ENCODE measurements around the gene TCEAL3. TPM values are rescaled to one million over a fixed set of nuclear protein-coding genes. Genes with fewer than 3 reads are reported as not detected.
"Not testable (repeated sequence)": the region's sequence is repeated elsewhere in the genome, so short reads cannot be mapped to it uniquely, and the experiment has no call there.

Gene TCEAL3
- total and polyA plus RNA-seq, 5 experiments from 2014 or later = 7.4 to 11.9 (median 9.1) TPM

DNA sequence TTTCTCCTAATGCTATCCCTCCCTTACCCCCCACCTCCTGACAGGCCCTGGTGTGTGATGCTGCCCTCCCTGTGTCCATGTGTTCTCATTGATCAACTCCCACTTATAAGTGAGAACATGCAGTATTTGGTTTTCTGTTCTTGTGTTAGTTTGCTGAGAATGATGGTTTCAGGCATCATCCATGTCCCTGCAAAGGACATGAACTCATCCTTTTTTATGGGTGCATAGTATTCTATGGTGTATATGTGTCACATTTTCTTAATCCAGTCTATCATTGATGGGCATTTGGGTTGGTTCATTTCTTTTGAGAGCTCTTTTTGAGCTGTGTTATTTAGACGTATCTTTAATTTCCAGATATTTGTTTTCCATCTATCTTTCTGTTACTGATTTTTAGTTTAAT is 15.5 kb upstream of the TCEAL3 start:
- H3K4me3 Mint-ChIP-seq, DNase-seq, H3K4me1 Mint-ChIP-seq, H3K27me3 Mint-ChIP-seq, ATAC-seq, H3K27ac Mint-ChIP-seq, H3K36me3 Mint-ChIP-seq, POLR2A ChIA-PET: not testable (repeated sequence)
- peaks cover 0 to 11% (median 0%) of the 10 kb centered on the region in 9 donors for H3K9me3 Mint-ChIP-seq

- peaks cover 0 to 11% (median 0%) of the 10 kb centered on the region in 9 donors for H3K9me3 Mint-ChIP-seq
- H3K4me1 Mint-ChIP-seq, ATAC-seq, H3K27me3 Mint-ChIP-seq, H3K36me3 Mint-ChIP-seq, H3K27ac Mint-ChIP-seq, POLR2A ChIA-PET, DNase-seq, H3K4me3 Mint-ChIP-seq: not testable (repeated sequence)
Observed at GRCh38 chrX:103595202-103595601, 12.6 kb upstream of the TCEAL3 start.

DNA sequence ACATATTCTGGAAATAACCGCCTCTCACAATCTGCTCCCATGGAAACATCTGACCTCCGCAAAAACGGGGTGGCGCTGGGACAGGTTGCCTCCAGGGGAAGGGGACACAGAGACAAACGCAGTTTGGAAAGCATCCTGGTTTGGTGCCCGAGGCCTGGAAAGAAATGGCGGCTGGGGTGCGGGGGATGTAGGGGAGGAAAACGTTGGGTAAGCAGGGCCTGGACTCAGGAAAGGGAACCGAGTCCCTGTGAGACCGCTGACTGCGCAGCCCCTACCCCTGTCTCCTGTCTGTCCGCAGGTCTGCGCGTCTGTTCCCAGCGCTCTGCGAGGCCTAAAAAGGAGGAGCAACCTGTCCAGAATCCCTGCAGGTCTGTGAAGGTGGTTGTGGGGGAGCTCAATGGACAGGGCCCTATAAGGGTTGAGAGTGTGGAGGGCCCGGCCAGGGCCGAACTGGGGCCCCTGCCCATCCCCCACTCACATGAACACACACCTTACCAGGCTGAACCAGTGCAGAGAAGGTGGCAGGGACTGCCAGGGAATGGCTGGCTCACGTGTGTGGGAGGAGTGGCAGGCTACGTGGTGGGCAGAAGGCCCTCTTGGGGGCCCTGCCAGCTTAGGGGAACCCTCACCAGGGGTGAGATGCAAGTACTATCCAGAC is 672 bp downstream of the TCEAL3 start:
- DNase-seq = no peak
- peaks cover 7 to 15% (median 9%) of the 10 kb centered on the region in 4 donors for H3K4me1 Mint-ChIP-seq
- H3K27me3 Mint-ChIP-seq = no peaks in the 10 kb centered on the region
- peak in 1 of 2 donors; percentile 6 for ATAC-seq
- peaks cover 0 to 4% (median 0%) of the 10 kb centered on the region in 9 donors for H3K9me3 Mint-ChIP-seq
- POLR2A ChIA-PET = interaction anchor here (1.3 kb wide), 1 partner anchor 78 kb away, joined by 5 read pairs; the partner anchor contains the start of gene MORF4L2
- H3K4me3 Mint-ChIP-seq = peak overlapping the region; percentile 78 to 93 (median 84)
- H3K27ac Mint-ChIP-seq = peak overlapping the region in 9 of 10 donors; percentile 84 to 95 (median 92)
- H3K36me3 Mint-ChIP-seq = peaks cover 0 to 2% (median 0%) of the 10 kb centered on the region in 3 donors

DNA sequence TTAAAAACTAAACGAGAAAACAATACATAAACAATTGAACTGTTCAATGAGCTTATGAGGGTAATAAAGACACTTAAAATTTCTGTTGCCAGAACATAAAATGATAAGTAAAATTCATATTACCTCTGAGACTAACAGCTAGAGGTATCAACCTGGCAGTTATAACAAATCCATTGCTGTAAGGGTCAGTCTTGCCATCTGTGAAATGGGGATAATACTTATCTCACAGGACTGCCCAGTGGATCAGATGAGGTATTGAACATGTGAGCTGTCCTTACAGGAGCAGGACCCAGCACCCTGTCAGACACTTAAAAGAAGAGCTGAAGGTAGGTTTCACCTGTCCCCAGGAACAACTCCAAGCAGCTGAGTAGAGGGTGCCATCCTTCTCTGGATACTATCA is 2.5 kb downstream of the TCEAL3 start:
- Mint-ChIP-seq H3K27ac (peak overlapping the region in 3 of 10 donors; percentile 25 to 77 (median 25)), H3K27me3 (no peaks in the 10 kb centered on the region), H3K4me1 (peaks cover 7 to 15% (median 9%) of the 10 kb centered on the region in 4 donors), H3K9me3 (peaks cover 0 to 4% (median 0%) of the 10 kb centered on the region in 9 donors), H3K4me3 (peak overlapping the region in 4 of 10 donors; percentile 37 to 59 (median 50)), H3K36me3 (peaks cover 0 to 2% (median 0%) of the 10 kb centered on the region in 3 donors)
- POLR2A ChIA-PET = interaction anchor here (0.5 to 0.8 kb wide), 2 partner anchors 19 to 77 kb away, joined by 3 to 5 read pairs; partner anchors contain the start of gene TCEAL1
- ATAC-seq (no peak), DNase-seq (no peak)

GRCh38 chrX:103613362-103613890 is 5.7 kb downstream of the TCEAL3 start:
- no peak overlapping the region for H3K4me3 Mint-ChIP-seq
- H3K9me3 Mint-ChIP-seq = no peaks in the 10 kb centered on the region
- DNase-seq (no peak), ATAC-seq (no peak)
- H3K36me3 Mint-ChIP-seq = peaks cover 0 to 4% (median 0%) of the 10 kb centered on the region in 3 donors
- POLR2A ChIA-PET = no interaction called here
- peaks cover under 1 to 9% (median 3%) of the 10 kb centered on the region in 4 donors for H3K4me1 Mint-ChIP-seq
- no peaks in the 10 kb centered on the region for H3K27me3 Mint-ChIP-seq
- H3K27ac Mint-ChIP-seq = no peak overlapping the region

- H3K4me3 Mint-ChIP-seq = no peak overlapping the region
- DNase-seq = no peak
- POLR2A ChIA-PET = no interaction called here
Observed at GRCh38 chrX:103614999-103615398, 7.2 kb downstream of the TCEAL3 start.

DNA sequence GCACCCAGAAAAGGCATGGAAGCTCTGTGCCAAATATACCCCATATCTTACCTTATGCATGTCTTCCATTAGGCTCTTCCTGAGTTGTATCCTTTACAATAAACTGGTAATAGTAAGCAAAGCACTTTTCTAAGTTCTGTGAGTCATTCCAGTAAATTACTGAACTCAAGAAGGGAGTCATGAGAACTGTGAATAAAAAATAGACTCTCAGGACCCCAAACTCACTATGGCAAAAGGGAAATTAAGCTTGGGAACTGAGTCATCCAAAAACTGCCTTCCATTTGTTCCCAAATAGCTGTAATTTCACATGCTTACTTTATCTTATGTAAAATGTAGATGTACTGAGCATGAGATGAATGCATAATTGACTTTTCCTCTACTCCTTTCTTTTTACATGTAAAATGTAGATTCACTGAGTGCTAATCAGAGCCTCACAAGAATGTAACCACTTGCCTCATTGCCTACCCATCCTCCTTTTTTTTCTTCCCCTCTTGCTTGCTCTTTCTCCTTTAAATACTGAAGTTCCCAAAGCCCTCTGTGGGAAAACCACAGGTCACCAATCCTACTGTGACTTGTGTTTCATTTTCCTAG is 8.1 kb downstream of the TCEAL3 start:
- H3K4me3 Mint-ChIP-seq = no peak overlapping the region
- H3K27me3 Mint-ChIP-seq = no peaks in the 10 kb centered on the region
- ATAC-seq (no peak), DNase-seq (no peak)
- no peaks in the 10 kb centered on the region for H3K9me3 Mint-ChIP-seq
- no peak overlapping the region for H3K27ac Mint-ChIP-seq
- H3K4me1 Mint-ChIP-seq = no peaks in the 10 kb centered on the region
- peaks cover 0 to 8% (median 0%) of the 10 kb centered on the region in 3 donors for H3K36me3 Mint-ChIP-seq
- POLR2A ChIA-PET = no interaction called here

More at GRCh38 chrX:103614999-103615398, 7.2 kb downstream of the TCEAL3 start:
- Mint-ChIP-seq H3K27me3 (no peaks in the 10 kb centered on the region), H3K9me3 (no peaks in the 10 kb centered on the region), H3K4me1 (peaks cover 0 to 1% (median 0%) of the 10 kb centered on the region in 4 donors), H3K36me3 (peaks cover 0 to 10% (median 0%) of the 10 kb centered on the region in 3 donors), H3K27ac (no peak overlapping the region)
- ATAC-seq = no peak

DNA sequence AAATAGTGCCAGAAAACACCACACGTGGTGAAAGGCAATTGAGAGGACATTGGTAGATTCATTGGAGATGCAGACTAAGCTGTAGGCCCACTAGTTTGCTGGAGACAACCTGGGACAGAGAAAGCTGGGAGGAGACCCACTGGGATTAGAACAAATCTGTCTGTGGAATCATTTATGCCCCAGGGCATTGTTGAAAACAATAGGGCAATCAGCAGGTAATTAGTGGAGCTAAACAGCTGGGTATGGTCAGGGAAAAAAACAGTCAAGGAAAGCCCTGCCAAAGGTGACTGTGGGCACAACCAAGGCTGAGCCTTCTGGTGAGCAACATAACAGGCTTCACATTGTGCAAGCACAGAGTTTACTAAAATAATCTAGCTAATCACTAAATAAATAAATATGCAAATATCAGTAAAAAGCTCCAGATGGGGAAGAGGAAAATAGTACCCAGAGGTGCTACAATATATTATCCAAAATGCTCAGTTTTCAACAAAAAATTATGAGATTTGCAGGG is 9.0 kb downstream of the TCEAL3 start:
- no peak overlapping the region for H3K4me3 Mint-ChIP-seq
- POLR2A ChIA-PET = no interaction called here
- H3K36me3 Mint-ChIP-seq = peaks cover 0 to 11% (median 0%) of the 10 kb centered on the region in 3 donors
- ATAC-seq (no peak), DNase-seq (no peak)
- H3K27ac Mint-ChIP-seq = no peak overlapping the region
- no peaks in the 10 kb centered on the region for H3K9me3 Mint-ChIP-seq
- H3K4me1 Mint-ChIP-seq = no peaks in the 10 kb centered on the region
- no peaks in the 10 kb centered on the region for H3K27me3 Mint-ChIP-seq

DNA sequence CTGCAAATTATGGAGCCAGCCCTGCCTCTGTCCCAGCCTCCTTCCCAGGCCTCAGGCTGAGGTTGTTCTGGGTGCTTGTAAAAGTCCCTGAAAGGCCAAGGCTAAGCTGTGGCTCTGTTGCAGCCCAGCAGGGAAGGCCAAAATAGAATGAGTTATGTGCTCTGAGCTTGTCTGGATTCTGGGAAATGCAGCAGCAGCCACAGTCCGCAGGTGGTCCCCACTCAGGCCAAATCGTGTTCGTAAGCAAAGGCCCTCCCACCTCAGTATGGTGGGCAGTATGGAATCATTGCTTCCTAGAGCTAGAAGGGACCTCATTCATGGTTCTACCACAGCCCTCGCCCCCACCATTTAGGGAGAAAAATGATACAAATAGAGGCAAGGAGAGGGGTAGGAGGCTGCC is 16.3 kb downstream of the TCEAL3 start:
- H3K4me1 Mint-ChIP-seq = peaks cover 4 to 12% (median 8%) of the 10 kb centered on the region in 4 donors
- no peaks in the 10 kb centered on the region for H3K27me3 Mint-ChIP-seq
- H3K27ac Mint-ChIP-seq = no peak overlapping the region
- no peak for DNase-seq
- H3K36me3 Mint-ChIP-seq = peaks cover 0 to 9% (median 0%) of the 10 kb centered on the region in 3 donors
- H3K9me3 Mint-ChIP-seq = no peaks in the 10 kb centered on the region
- POLR2A ChIA-PET = no interaction called here
- H3K4me3 Mint-ChIP-seq = no peak overlapping the region
- no peak for ATAC-seq

DNA sequence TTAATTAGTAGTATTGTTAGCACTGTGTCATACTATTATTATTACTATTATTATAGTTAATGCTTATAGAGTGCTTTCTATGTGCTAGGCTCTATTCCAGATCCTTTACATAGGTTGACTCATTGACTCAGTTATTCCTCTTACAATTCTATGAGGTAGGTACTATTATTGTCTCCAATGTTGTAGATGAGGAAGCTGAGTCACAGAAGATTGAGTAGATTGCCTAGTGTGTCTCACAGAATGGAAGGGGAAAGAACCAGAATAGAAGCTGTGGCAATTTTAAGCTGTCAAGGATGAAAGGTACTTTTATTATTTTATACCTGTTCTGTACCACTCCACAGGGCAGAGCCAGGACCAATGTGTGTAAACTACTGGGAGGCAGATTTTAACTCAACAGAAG is 19.1 kb downstream of the TCEAL3 start:
- H3K4me3 Mint-ChIP-seq = no peak overlapping the region
- DNase-seq (no peak), ATAC-seq (no peak)
- H3K4me1 Mint-ChIP-seq = peaks cover 7 to 19% (median 17%) of the 10 kb centered on the region in 4 donors
- H3K36me3 Mint-ChIP-seq = no peaks in the 10 kb centered on the region
- no peaks in the 10 kb centered on the region for H3K9me3 Mint-ChIP-seq
- H3K27ac Mint-ChIP-seq = no peak overlapping the region
- POLR2A ChIA-PET = no interaction called here
- H3K27me3 Mint-ChIP-seq = no peaks in the 10 kb centered on the region

DNA sequence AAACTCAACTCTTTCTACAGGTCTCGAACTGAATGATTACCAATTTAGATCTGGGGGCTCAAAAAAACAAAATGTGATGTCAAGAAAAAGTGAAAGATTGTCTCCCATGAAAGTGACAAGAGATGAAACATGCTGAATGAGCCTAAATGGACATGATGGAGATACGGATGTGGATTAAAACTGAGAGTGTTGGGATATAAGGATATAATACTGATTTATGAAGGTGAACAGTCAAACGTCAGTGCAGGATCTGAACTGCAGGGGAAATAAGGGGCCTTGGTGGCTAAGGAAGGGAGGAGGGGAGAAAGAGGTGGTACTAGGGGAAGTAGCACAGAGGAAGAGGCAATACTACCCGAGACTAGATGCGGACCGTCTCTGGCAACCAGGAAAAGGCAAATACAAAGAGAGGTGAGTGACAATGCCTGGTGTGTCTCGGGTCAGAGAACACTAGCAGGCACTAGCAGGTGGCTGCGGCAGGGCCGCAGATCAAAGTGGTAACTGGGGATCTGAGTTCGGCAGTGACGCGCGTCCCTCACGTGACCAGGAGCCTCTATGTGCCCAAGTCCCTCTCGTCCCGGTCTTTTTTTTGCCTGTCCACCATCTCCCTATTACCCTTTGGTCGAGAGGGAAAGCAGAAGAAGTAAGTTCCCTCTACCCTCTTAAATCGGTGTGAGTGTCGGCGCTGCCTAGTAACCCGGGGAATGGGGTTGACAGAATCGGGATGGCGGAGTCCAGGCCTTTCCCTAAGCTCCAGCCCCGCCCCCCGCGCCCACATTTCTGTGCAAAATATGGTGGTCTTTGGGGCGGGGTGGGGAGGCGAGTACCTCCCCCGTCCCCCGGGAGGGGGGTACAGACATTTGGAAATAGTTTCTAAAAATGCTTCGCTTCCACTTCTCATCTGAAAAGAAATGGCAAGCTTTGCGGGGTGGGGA is 20.9 kb downstream of the TCEAL3 start, which contains the start of gene TCEAL1:
Gene TCEAL1, plus strand, starts transcription at position 590 of the 932 bp plus-strand sequence. CDS start 942 bp downstream, outside the sequence.
- Mint-ChIP-seq H3K27me3 (no peaks in the 10 kb centered on the region), H3K4me3 (peak within 1 kb of the TSS; percentile 83 to 92 (median 88)), H3K9me3 (no peaks in the 10 kb centered on the region), H3K36me3 (no peaks in the 10 kb centered on the region), H3K4me1 (peaks cover 7 to 19% (median 17%) of the 10 kb centered on the region in 4 donors), H3K27ac (peak within 1 kb of the TSS; percentile 35 to 96 (median 91))
- DNase-seq (peak; percentile 9 to 63 (median 37)), ATAC-seq (peak; percentile 74 to 79)
- POLR2A ChIA-PET = interaction anchor here (0.6 to 0.9 kb wide), 2 partner anchors 18 to 58 kb away, joined by 3 read pairs; partner anchors contain the start of gene MORF4L2
